DOHH2 (cell line): ENCODE measurements around the gene ZNHIT1.

ENCODE experiments used
- EZH2phosphoT487 ChIP-seq: fragments of 200-600 bp; sonication (generic); IDR thresholded peaks from 2 replicates; pipeline ENCODE4 v1.6.1; 2017; ENCODE audit warnings: borderline replicate concordance, mild to moderate bottlenecking, antibody characterized with exemption, low read length, moderate library complexity, mixed read lengths
- TF ChIP-seq, protein P1 (sequence below): fragments of 200-600 bp; sonication (generic); IDR thresholded peaks from one replicate; pipeline ENCODE4 v1.5.1; 2014; ENCODE audit warnings: antibody characterized with exemption, mild to moderate bottlenecking, low read depth, low read length; ENCODE audit not compliant: poor library complexity, severe bottlenecking

DNA sequence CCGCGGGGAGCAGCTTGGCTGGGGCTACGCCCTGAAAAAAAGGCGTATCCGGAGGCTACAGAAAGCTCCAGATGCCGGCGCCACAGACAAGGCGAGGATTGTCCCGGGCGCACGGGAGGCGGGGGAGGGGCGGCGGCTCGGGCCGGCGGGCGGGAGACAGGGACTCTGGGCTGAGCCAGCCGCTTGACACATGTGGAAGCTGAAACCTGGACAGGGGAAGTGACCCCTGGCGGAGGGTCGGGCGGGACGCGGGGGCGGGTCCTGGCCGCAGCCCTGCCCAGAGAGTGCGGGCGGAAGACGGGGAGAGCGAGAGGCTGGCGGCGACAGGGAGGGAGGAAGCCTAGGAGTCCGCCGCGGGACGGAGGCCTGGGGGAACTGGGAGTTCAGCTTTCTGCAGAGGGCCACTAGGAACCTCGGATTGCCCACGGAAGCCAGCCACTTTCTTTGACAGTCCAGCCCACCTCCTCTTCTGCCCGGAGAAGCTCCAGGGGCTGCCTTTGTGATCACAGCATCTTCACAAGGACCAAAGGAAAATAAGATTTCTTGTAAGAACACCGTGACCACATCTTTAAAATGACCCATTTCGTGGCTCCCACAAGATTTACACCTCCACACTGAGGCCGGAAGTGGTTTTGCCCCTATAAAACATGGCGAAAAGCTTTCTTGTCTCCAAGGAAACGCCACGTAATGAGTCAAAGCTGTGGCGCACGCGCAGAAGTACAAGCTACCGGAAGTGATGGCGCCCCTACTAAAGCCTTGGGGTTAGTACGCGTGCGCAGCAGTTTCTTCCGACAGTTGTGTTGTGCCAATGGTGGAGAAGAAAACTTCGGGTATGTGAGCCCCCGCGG lies at the start of gene ZNHIT1, which contains the start of gene PLOD3:
- TF ChIP-seq, protein P1, sequence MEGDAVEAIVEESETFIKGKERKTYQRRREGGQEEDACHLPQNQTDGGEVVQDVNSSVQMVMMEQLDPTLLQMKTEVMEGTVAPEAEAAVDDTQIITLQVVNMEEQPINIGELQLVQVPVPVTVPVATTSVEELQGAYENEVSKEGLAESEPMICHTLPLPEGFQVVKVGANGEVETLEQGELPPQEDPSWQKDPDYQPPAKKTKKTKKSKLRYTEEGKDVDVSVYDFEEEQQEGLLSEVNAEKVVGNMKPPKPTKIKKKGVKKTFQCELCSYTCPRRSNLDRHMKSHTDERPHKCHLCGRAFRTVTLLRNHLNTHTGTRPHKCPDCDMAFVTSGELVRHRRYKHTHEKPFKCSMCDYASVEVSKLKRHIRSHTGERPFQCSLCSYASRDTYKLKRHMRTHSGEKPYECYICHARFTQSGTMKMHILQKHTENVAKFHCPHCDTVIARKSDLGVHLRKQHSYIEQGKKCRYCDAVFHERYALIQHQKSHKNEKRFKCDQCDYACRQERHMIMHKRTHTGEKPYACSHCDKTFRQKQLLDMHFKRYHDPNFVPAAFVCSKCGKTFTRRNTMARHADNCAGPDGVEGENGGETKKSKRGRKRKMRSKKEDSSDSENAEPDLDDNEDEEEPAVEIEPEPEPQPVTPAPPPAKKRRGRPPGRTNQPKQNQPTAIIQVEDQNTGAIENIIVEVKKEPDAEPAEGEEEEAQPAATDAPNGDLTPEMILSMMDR: peak; percentile 31
- no peak for TF ChIP-seq EZH2phosphoT487
